WERI-Rb-1 (cell line): ENCODE data around the gene FCRL4.

Experiments used
- DNase-seq: peaks from one replicate; pipeline ENCODE4 v3.0.0-alpha.2; 2020
- H3K27ac ChIP-seq: fragments of 250-450 bp; sonication (Bioruptor Pico); 2 replicates; pipeline ENCODE4 v1.5.1; 2020; ENCODE audit warnings: mild to moderate bottlenecking, moderate library complexity
- H3K27me3 ChIP-seq: fragments of 250-450 bp; sonication (Bioruptor Pico); 2 replicates; pipeline ENCODE4 v1.5.1; 2021; ENCODE audit warnings: mild to moderate bottlenecking, low read depth, moderate library complexity; ENCODE audit not compliant: insufficient read depth, severe bottlenecking
- H3K36me3 ChIP-seq: fragments of 250-450 bp; sonication (Bioruptor Pico); 2 replicates; pipeline ENCODE4 v1.5.1; 2020; ENCODE audit warnings: mild to moderate bottlenecking, moderate library complexity
- H3K4me3 ChIP-seq: 2 replicates; pipeline ENCODE4 v1.5.1; 2011; ENCODE audit warnings: low read depth, mild to moderate bottlenecking, control low read depth, low read length
- H3K9me3 ChIP-seq: fragments of 250-450 bp; sonication (Bioruptor Pico); 2 replicates; pipeline ENCODE4 v1.5.1; 2021; ENCODE audit warnings: mild to moderate bottlenecking, moderate library complexity; ENCODE audit not compliant: severe bottlenecking
- CTCF ChIP-seq: IDR thresholded peaks from 2 replicates; pipeline ENCODE4 v1.5.1; 2011; ENCODE audit warnings: low read depth, mild to moderate bottlenecking, control low read depth, inconsistent platforms, low read length

The FCRL4 gene

GRCh38 chr1:157542676-157543075 is 55.2 kb downstream of the FCRL4 start:
- Histone ChIP-seq H3K9me3 (peaks cover 4% of the 10 kb centered on the region), H3K27me3 (no peaks in the 10 kb centered on the region), H3K36me3 (no peaks in the 10 kb centered on the region), H3K27ac (no peak overlapping the region), H3K4me3 (no peak overlapping the region)
- TF ChIP-seq CTCF: no peak
- DNase-seq: no peak

GRCh38 chr1:157540852-157541251 is 57.0 kb downstream of the FCRL4 start:
- no peak for TF ChIP-seq CTCF
- Histone ChIP-seq H3K9me3 (peaks cover 17% of the 10 kb centered on the region), H3K36me3 (no peaks in the 10 kb centered on the region), H3K27me3 (no peaks in the 10 kb centered on the region), H3K27ac (no peak overlapping the region), H3K4me3 (no peak overlapping the region)
- no peak for DNase-seq

- Histone ChIP-seq H3K36me3 (no peaks in the 10 kb centered on the region), H3K9me3 (peaks cover 17% of the 10 kb centered on the region), H3K4me3 (no peak overlapping the region), H3K27ac (no peak overlapping the region), H3K27me3 (no peaks in the 10 kb centered on the region)
- no peak for TF ChIP-seq CTCF
- DNase-seq: no peak
Measured at GRCh38 chr1:157540160-157540748, 57.6 kb downstream of the FCRL4 start.

GRCh38 chr1:157539568-157539967 is 58.3 kb downstream of the FCRL4 start:
- no peaks in the 10 kb centered on the region for H3K36me3 ChIP-seq
- no peak overlapping the region for H3K4me3 ChIP-seq
- no peak for TF ChIP-seq CTCF

GRCh38 chr1:157532569-157532968 is 65.3 kb downstream of the FCRL4 start:
- DNase-seq: no peak
- H3K27me3 ChIP-seq: no peaks in the 10 kb centered on the region
- no peak overlapping the region for H3K27ac ChIP-seq
- no peak for TF ChIP-seq CTCF
- no peaks in the 10 kb centered on the region for H3K36me3 ChIP-seq
- H3K9me3 ChIP-seq: peaks cover 19% of the 10 kb centered on the region
- H3K4me3 ChIP-seq: no peak overlapping the region

More at GRCh38 chr1:157539568-157539967, 58.3 kb downstream of the FCRL4 start:
- no peak for DNase-seq
- peaks cover 17% of the 10 kb centered on the region for H3K9me3 ChIP-seq
- no peaks in the 10 kb centered on the region for H3K27me3 ChIP-seq
- no peak overlapping the region for H3K27ac ChIP-seq
